ENCODE measurements around the gene EMILIN2.
"Not testable (repeated sequence)": the region's sequence is repeated elsewhere in the genome, so short reads cannot be mapped to it uniquely, and the experiment has no call there.

Gene EMILIN2

DNA sequence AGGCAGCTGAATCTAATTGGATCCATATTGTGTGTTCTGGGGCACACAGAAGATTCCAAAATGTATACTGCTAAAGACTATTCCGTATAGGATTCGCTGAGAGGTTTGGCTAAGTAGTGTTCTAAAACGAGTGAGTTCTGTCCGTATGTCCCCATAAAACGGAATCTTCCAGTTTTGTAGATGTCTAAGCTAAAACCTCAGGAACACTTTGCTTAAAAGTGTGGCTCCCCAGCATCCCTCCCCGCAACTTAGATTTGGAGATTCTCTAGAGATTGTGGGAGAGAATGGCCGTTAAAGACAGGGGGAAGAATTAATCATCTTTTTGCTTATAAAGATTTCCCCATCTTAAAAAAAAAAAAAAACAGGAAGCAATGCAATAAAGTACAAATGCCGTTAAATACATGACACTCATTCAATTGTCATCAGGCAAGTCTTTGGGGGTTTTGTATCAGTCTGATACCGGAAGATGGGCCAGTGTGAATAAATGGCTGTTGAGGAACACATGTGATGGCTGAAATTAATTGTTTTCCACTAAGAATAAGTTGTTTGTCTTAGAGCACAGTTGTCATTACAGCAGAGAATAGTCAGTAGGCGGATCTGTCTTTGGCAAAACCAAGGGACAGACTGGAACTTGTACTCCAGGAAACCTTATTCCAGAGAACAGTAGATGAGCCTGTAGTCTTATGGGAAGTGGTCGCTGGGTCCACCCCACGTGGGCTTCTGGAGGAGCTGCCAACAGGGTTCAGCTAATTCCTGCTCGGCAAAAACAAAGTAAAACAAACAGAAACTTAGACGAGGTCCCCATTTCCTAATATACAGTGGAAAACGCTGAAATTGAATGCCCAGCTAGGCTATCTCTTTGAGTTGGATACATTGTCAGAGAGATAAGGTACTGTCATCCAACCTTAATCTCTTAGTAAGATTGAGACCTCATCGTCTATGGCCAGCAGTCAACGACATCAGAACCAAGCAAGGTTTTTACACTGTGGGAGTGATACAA is 1.7 kb downstream of the EMILIN2 start:
- no peak overlapping the region for H3K4me3 ChIP-seq (ENCODE audit: low read depth, low read length)
- DNase-seq, result no peak
- H3K36me3 ChIP-seq, result no peaks in the 10 kb centered on the region
- no peaks in the 10 kb centered on the region for H3K4me1 ChIP-seq
- H3K9me3 ChIP-seq, result no peaks in the 10 kb centered on the region
- H3K27me3 ChIP-seq, result peaks cover 45% of the 10 kb centered on the region
- TF ChIP-seq, protein P1, sequence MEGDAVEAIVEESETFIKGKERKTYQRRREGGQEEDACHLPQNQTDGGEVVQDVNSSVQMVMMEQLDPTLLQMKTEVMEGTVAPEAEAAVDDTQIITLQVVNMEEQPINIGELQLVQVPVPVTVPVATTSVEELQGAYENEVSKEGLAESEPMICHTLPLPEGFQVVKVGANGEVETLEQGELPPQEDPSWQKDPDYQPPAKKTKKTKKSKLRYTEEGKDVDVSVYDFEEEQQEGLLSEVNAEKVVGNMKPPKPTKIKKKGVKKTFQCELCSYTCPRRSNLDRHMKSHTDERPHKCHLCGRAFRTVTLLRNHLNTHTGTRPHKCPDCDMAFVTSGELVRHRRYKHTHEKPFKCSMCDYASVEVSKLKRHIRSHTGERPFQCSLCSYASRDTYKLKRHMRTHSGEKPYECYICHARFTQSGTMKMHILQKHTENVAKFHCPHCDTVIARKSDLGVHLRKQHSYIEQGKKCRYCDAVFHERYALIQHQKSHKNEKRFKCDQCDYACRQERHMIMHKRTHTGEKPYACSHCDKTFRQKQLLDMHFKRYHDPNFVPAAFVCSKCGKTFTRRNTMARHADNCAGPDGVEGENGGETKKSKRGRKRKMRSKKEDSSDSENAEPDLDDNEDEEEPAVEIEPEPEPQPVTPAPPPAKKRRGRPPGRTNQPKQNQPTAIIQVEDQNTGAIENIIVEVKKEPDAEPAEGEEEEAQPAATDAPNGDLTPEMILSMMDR (IDR thresholded peaks at IDR 0.05; ENCODE audit: low read depth, low read length), result no peak

- Histone ChIP-seq H3K4me1 (no peaks in the 10 kb centered on the region), H3K27me3 (peaks cover 35% of the 10 kb centered on the region), H3K36me3 (no peaks in the 10 kb centered on the region), H3K9me3 (no peaks in the 10 kb centered on the region), H3K4me3 (ENCODE audit: low read depth, low read length) (no peak overlapping the region)
- no peak for DNase-seq
- TF ChIP-seq, protein P1 (IDR thresholded peaks at IDR 0.05; ENCODE audit: low read depth, low read length), result no peak
These were observed 4.0 kb downstream of the EMILIN2 start for GRCh38 chr18:2850816-2851215.

- H3K9me3 ChIP-seq, result no peaks in the 10 kb centered on the region
- no peaks in the 10 kb centered on the region for H3K36me3 ChIP-seq
- TF ChIP-seq, protein P1 (IDR thresholded peaks at IDR 0.05; ENCODE audit: low read depth, low read length), result no peak
- H3K4me3 ChIP-seq (ENCODE audit: low read depth, low read length), result no peak overlapping the region
- H3K4me1 ChIP-seq, result no peaks in the 10 kb centered on the region
- DNase-seq, result no peak
- H3K27me3 ChIP-seq, result peaks cover 25% of the 10 kb centered on the region
These were observed 5.0 kb downstream of the EMILIN2 start for GRCh38 chr18:2851771-2852170.

DNA sequence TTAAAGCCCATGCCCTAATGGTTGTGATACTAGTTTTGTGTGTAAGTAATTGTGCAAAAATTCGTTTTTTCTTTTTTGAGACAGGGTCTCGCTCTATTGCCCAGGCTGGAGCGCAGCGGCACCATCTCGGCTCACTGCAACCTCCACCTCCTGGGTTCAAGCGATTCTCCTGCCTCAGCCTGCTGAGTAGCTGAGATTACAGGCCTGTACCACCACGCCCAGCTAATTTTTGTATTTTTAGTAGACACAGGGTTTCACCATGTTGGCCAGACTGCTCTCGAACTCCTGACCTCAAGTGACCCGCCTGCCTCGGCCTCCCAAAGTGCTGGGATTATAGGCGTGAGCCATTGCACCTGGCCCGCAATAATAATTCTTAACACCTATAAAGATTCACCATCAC is 5.7 kb downstream of the EMILIN2 start:
- H3K36me3 ChIP-seq; H3K4me1 ChIP-seq; H3K4me3 ChIP-seq (ENCODE audit: low read depth, low read length); H3K9me3 ChIP-seq; DNase-seq: not testable (repeated sequence)
- H3K27me3 ChIP-seq, result peaks cover 18% of the 10 kb centered on the region

- Histone ChIP-seq H3K36me3 (no peaks in the 10 kb centered on the region), H3K9me3 (no peaks in the 10 kb centered on the region), H3K4me3 (ENCODE audit: low read depth, low read length) (no peak overlapping the region), H3K27me3 (peaks cover 12% of the 10 kb centered on the region), H3K4me1 (no peaks in the 10 kb centered on the region)
- no peak for DNase-seq
- TF ChIP-seq, protein P1 (IDR thresholded peaks at IDR 0.05; ENCODE audit: low read depth, low read length), result no peak
These were observed 6.5 kb downstream of the EMILIN2 start for GRCh38 chr18:2853173-2853925.

DNA sequence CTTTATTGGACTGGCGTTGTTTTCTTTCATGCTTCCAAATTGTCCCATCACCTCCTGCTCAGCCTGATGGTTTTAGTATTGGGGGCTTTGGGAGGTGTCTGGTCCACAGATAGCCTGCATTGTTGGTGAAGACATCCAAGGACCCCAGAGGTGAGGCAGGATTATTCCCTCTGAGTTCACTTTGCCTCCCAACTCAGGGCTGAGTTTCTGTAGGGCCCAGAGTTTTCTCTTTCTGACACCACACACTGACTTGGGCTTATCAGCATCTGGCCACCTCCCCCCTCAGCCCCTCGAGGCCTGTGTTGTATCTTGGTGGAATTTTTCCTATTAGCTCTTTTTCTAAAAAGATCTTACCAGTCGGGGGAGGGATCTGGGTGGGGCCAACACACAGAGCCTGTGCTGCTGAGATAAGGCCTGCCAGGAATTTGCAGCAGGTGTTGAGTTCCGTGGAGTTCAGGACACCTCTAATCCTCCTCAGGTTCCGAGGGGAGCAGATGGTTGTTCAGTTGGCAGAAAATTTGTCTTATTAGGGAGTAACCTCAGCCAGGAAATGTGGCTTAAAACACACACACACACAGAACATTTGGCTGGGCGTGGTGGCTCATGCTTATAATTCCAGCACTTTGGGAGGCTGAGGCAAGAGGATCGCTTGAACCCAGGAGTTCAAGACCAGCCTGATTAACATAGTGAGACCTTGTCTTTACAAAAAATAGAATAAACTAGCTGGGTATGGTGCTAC is 7.3 kb downstream of the EMILIN2 start:
- TF ChIP-seq, protein P1 (IDR thresholded peaks at IDR 0.05; ENCODE audit: low read depth, low read length), result no peak
- no peaks in the 10 kb centered on the region for H3K36me3 ChIP-seq
- H3K27me3 ChIP-seq, result peaks cover 5% of the 10 kb centered on the region
- H3K4me1 ChIP-seq, result no peaks in the 10 kb centered on the region
- H3K9me3 ChIP-seq, result no peaks in the 10 kb centered on the region
- no peak for DNase-seq
- no peak overlapping the region for H3K4me3 ChIP-seq (ENCODE audit: low read depth, low read length)

All from BE2C (cell line).